ENCODE results near the gene PMF1. TPM values are rescaled to one million over a fixed set of nuclear protein-coding genes. Genes with fewer than 3 reads are reported as not detected.
"Not testable (repeated sequence)": the region's sequence is repeated elsewhere in the genome, so short reads cannot be mapped to it uniquely, and the experiment has no call there.

The PMF1 gene
- polyA plus RNA-seq, 10 donors = 33.6 to 46.0 (median 41.2) TPM

GRCh38 chr1:156193488-156194299 is 19.1 kb upstream of the PMF1 start, which contains the start of gene SLC25A44:
Gene SLC25A44 (plus strand): TSS chr1:156194104. CDS start chr1:156199848, 5,744 bp downstream.
- peak; percentile 99 for DNase-seq

GRCh38 chr1:156194300-156194652 is 18.5 kb upstream of the PMF1 start:
- DNase-seq = no peak

GRCh38 chr1:156195853-156196252 is 17.0 kb upstream of the PMF1 start:
- no peak for DNase-seq

GRCh38 chr1:156196445-156196844 is 16.4 kb upstream of the PMF1 start:
- DNase-seq = no peak

- no peak for DNase-seq
These were observed 13.9 kb upstream of the PMF1 start for GRCh38 chr1:156198831-156199349.

- no peak for DNase-seq
These were observed 12.8 kb upstream of the PMF1 start for GRCh38 chr1:156200044-156200443.

GRCh38 chr1:156203331-156203730 is 9.5 kb upstream of the PMF1 start:
- DNase-seq = no peak

GRCh38 chr1:156204686-156205085 is 8.1 kb upstream of the PMF1 start:
- no peak for DNase-seq

- DNase-seq = no peak
These were observed 1.6 kb upstream of the PMF1 start for GRCh38 chr1:156211243-156211642.

- no peak for DNase-seq
These were observed 677 bp upstream of the PMF1 start for GRCh38 chr1:156212130-156212529.

GRCh38 chr1:156213644-156213966 is 798 bp downstream of the PMF1 start:
- DNase-seq = no peak

- DNase-seq = no peak
These were observed 1.4 kb downstream of the PMF1 start for GRCh38 chr1:156214024-156214748.

- DNase-seq = not testable (repeated sequence)
These were observed 3.7 kb downstream of the PMF1 start for GRCh38 chr1:156216361-156217086.

GRCh38 chr1:156217871-156218270 is 5.1 kb downstream of the PMF1 start:
- DNase-seq = no peak

- no peak for DNase-seq
These were observed 7.4 kb downstream of the PMF1 start for GRCh38 chr1:156220226-156220625.

GRCh38 chr1:156221986-156222692 is 9.3 kb downstream of the PMF1 start:
- no peak for DNase-seq

GRCh38 chr1:156225677-156226014 is 12.8 kb downstream of the PMF1 start:
- no peak for DNase-seq

GRCh38 chr1:156226116-156226538 is 13.3 kb downstream of the PMF1 start:
- no peak for DNase-seq

GRCh38 chr1:156226782-156227181 is 14.0 kb downstream of the PMF1 start:
- no peak for DNase-seq

- DNase-seq = no peak
These were observed 15.7 kb downstream of the PMF1 start for GRCh38 chr1:156228501-156228900.

- DNase-seq = peak in 1 of 3 donors; percentile 41
These were observed 17.1 kb downstream of the PMF1 start for GRCh38 chr1:156229809-156230472.

Measured in muscle of back (tissue), 11 donors.